ENCODE results near the gene PPFIA2. TPM values are rescaled to one million over a fixed set of nuclear protein-coding genes. Genes with fewer than 3 reads are reported as not detected.

Gene PPFIA2
- total and polyA plus RNA-seq, 9 of the 15 experiments (the other 6 are each of a cell fraction or from before 2014, with no cell fraction given): not detected

GRCh38 chr12:81564237-81564636 lies 194.9 kb downstream of the PPFIA2 start:
- no peaks in the 10 kb centered on the region for H3K79me2 ChIP-seq (ENCODE audit: control insufficient read depth, insufficient read depth, low read length)
- no peaks in the 10 kb centered on the region for H4K20me1 ChIP-seq (replicated peaks; ENCODE audit: control insufficient read depth, insufficient read depth, low read length)
- no peak overlapping the region for H3K9ac ChIP-seq (ENCODE audit: insufficient read depth in 1 of 2, low read depth in 2 of 2, low read length in 2 of 2)
- WGBS (ENCODE audit: insufficient coverage, low coverage, missing lambda C conversion rate): 0% methylated on average over 2 of the region's 2 CpGs
- H3K27ac ChIP-seq (ENCODE audit: extremely low read depth, low read depth, low read length): no peak overlapping the region
- H3K4me1 ChIP-seq (replicated peaks in 1 of 2; ENCODE audit: control insufficient read depth in 2 of 2, insufficient read depth in 2 of 2, low read length in 2 of 2): no peaks in the 10 kb centered on the region
- no TSS peak for BruUV-seq (replicated peaks)
- CTCF ChIA-PET (ENCODE audit: low intra/inter-chr PET ratio): no interaction called here
- no peaks in the 10 kb centered on the region for H3K9me3 ChIP-seq (replicated peaks; ENCODE audit: control insufficient read depth, insufficient read depth, low read depth, low read length)
- in situ Hi-C loops (cut with MboI) (no loop called here), intact Hi-C loops (cut with micrococcal nuclease) (no loop called here)
- no peaks in the 10 kb centered on the region for H3K27me3 ChIP-seq (ENCODE audit: control insufficient read depth in 2 of 2, insufficient read depth in 2 of 2, low read length in 2 of 2)
- H3K36me3 ChIP-seq (ENCODE audit: control insufficient read depth, insufficient read depth, low read length): no peaks in the 10 kb centered on the region
- no peak overlapping the region for H3K4me3 ChIP-seq
- ATAC-seq (no peak), DNase-seq (ENCODE audit: extremely low read depth in 1 of 4, low spot score in 3 of 4) (no peak), FAIRE-seq (no peak)
- TF ChIP-seq NCOA6 (IDR thresholded peaks at IDR 0.05) (no peak), TAF15 (IDR thresholded peaks at IDR 0.05; ENCODE audit: low read depth, low read length) (no peak), YY1 (IDR thresholded peaks at IDR 0.05; ENCODE audit: borderline replicate concordance in 1 of 3, control insufficient read depth in 1 of 3, extremely low read depth in 1 of 3, insufficient read depth in 3 of 3, insufficient read length in 1 of 3, insufficient replicate concordance in 2 of 3, low read depth in 1 of 3, low read length in 2 of 3) (no peak), ZFPM2 (CRISPR knock-in tag; IDR thresholded peaks at IDR 0.05) (no peak), MLLT1 (IDR thresholded peaks at IDR 0.05) (no peak), PTTG1 (tag; IDR thresholded peaks at IDR 0.05; ENCODE audit: low read depth) (no peak), MYNN (IDR thresholded peaks at IDR 0.05) (no peak), MYNN (CRISPR knock-in tag; IDR thresholded peaks at IDR 0.05) (no peak)
- POLR2A ChIA-PET: no interaction called here
- H3K4me2 ChIP-seq (ENCODE audit: insufficient read depth, low read length): no peak overlapping the region
- no peak overlapping the region for H2AFZ ChIP-seq (ENCODE audit: low read depth, low read length)
- H3K9me1 ChIP-seq (ENCODE audit: control insufficient read depth, insufficient read depth, low read length): no peaks in the 10 kb centered on the region
